HepG2 (cell line): Measurements from ENCODE around the gene HOXD12. TPM values are rescaled to one million over a fixed set of nuclear protein-coding genes. Genes with fewer than 3 reads are reported as not detected.
A peak's percentile ranks its signal among the peaks of the same experiment; 100 is the strongest.

Experiments
- BCL6 ChIP-seq: IDR thresholded peaks from 2 replicates; pipeline ENCODE4 v1.6.1; 2016; ENCODE audit warnings: missing genetic modification reagents, missing compliant biosample characterization
- BRF2 ChIP-seq: sonication (generic); formaldehyde crosslinking; IDR thresholded peaks from 2 replicates; pipeline ENCODE4 v1.8.1; 2022; ENCODE audit warnings: mild to moderate bottlenecking, missing genetic modification reagents
- JARID2 ChIP-seq: sonication (generic); formaldehyde crosslinking; IDR thresholded peaks from 2 replicates; pipeline ENCODE4 v1.8.1; 2023; ENCODE audit warnings: missing genetic modification reagents, inconsistent platforms; ENCODE audit not compliant: insufficient replicate concordance
- KDM3A ChIP-seq: IDR thresholded peaks from 2 replicates; pipeline ENCODE4 v1.6.1; 2018; ENCODE audit warnings: low read depth, missing compliant biosample characterization
- MEF2D ChIP-seq: sonication (generic); formaldehyde crosslinking; IDR thresholded peaks from 2 replicates; pipeline ENCODE4 v1.5.1; 2020; ENCODE audit warnings: mild to moderate bottlenecking, missing genetic modification reagents
- NCOA5 ChIP-seq: sonication (generic); formaldehyde crosslinking; IDR thresholded peaks from 2 replicates; pipeline ENCODE4 v1.4.0; 2020; ENCODE audit warnings: missing genetic modification reagents
- NR3C1 ChIP-seq: sonication (generic); formaldehyde crosslinking; IDR thresholded peaks from 2 replicates; pipeline ENCODE4 v1.4.0; 2020; ENCODE audit warnings: missing genetic modification reagents
- PHF8 ChIP-seq: sonication (generic); formaldehyde crosslinking; IDR thresholded peaks from 2 replicates; pipeline ENCODE4 v1.5.0; 2020; ENCODE audit warnings: missing genetic modification reagents
- SAFB2 ChIP-seq: sonication (generic); formaldehyde crosslinking; IDR thresholded peaks from 2 replicates; pipeline ENCODE4 v1.5.1; 2020; ENCODE audit warnings: missing genetic modification reagents, low read depth, mild to moderate bottlenecking, borderline replicate concordance
- SALL1 ChIP-seq: sonication (generic); formaldehyde crosslinking; IDR thresholded peaks from 2 replicates; pipeline ENCODE4 v1.8.0; 2022; ENCODE audit warnings: mild to moderate bottlenecking, missing genetic modification reagents
- ZFP36 ChIP-seq: fragments of 150-350 bp; IDR thresholded peaks from 2 replicates; pipeline ENCODE4 v1.6.1; 2018; ENCODE audit warnings: borderline replicate concordance, low read length, low read depth; ENCODE audit not compliant: partially characterized antibody
- ZNF225 ChIP-seq: sonication (generic); formaldehyde crosslinking; IDR thresholded peaks from 2 replicates; pipeline ENCODE4 v1.4.0; 2020; ENCODE audit warnings: mild to moderate bottlenecking, missing genetic modification reagents
- ZNF232 ChIP-seq: sonication (generic); formaldehyde crosslinking; IDR thresholded peaks from 2 replicates; pipeline ENCODE4 v1.4.0; 2020; ENCODE audit warnings: missing genetic modification reagents, borderline replicate concordance
- ZNF234 ChIP-seq: sonication (generic); formaldehyde crosslinking; conservative IDR thresholded peaks from 2 replicates; pipeline ENCODE4 v1.5.1; 2020; ENCODE audit warnings: mild to moderate bottlenecking, missing genetic modification reagents
- ZNF274 ChIP-seq: sonication (generic); formaldehyde crosslinking; IDR thresholded peaks from 2 replicates; pipeline ENCODE4 v1.5.1; 2020; ENCODE audit warnings: mild to moderate bottlenecking, missing genetic modification reagents
- ZNF501 ChIP-seq: sonication (generic); formaldehyde crosslinking; IDR thresholded peaks from 2 replicates; pipeline ENCODE4 v1.5.1; 2020; ENCODE audit warnings: mild to moderate bottlenecking, moderate library complexity, missing genetic modification reagents
- ZNF574 ChIP-seq: sonication (generic); formaldehyde crosslinking; IDR thresholded peaks from 2 replicates; pipeline ENCODE4 v1.4.0; 2020; ENCODE audit warnings: missing genetic modification reagents
- ZNF687 ChIP-seq: sonication (generic); formaldehyde crosslinking; IDR thresholded peaks from 2 replicates; pipeline ENCODE4 v1.5.1; 2020; ENCODE audit warnings: mild to moderate bottlenecking, missing genetic modification reagents, moderate library complexity
- ZNF777 ChIP-seq: sonication (generic); formaldehyde crosslinking; IDR thresholded peaks from 2 replicates; pipeline ENCODE4 v1.4.0; 2020; ENCODE audit warnings: missing genetic modification reagents
- polyA plus RNA-seq, 8 experiments: library from polyadenylated mRNA; depleted of rRNA in 3 of 8; stranded (reverse) in 7 of 8; unstranded in 1 of 8; fragments of >200 nt; fragmentation: Illumina TruSeq in 4 of 8; extraction: Trizol in 4 of 8; gene quantifications; 2 replicates each; pipeline versions ENCODE4 v1.2.1 to v1.2.3, GENCODE V29; 2011 to 2016; ENCODE audit warnings: low read depth in 4 of 8, missing spikeins in 1 of 8, mixed read lengths in 1 of 8; ENCODE audit not compliant: insufficient read depth in 1 of 8
- total RNA-seq, 5 experiments: library from RNA; depleted of rRNA; stranded (reverse); fragments of >200 nt; fragmentation: Illumina TruSeq; extraction: Trizol; gene quantifications; 2 replicates each; pipeline ENCODE4 v1.2.3, GENCODE V29; 2016; ENCODE audit warnings: low read depth in 1 of 5

HOXD12 gene
- total and polyA plus RNA-seq, 2 of the 13 experiments (the other 11 are each of a cell fraction or from before 2014, with no cell fraction given), result not detected

- TF ChIP-seq ZFP36 (peak; percentile 64), NR3C1 (no peak), JARID2 (CRISPR knock-in tag) (peak; percentile 68), SALL1 (CRISPR knock-in tag) (peak; percentile 70), BRF2 (CRISPR knock-in tag) (no peak), ZNF501 (peak; percentile 61), PHF8 (peak; percentile 41; the same call in 1 of the 2 replicates), SAFB2 (CRISPR knock-in tag) (no peak), ZNF225 (CRISPR knock-in tag) (peak; percentile 63; the same call in 1 of the 2 replicates), ZNF232 (CRISPR knock-in tag) (peak; percentile 58; the same call in 1 of the 2 replicates), MEF2D (CRISPR knock-in tag) (no peak), ZNF687 (CRISPR knock-in tag) (peak; percentile 72), ZNF274 (CRISPR knock-in tag) (no peak; the same call in 1 of the 2 replicates), NCOA5 (CRISPR knock-in tag) (no peak), KDM3A (CRISPR knock-in tag) (peak; percentile 89; the same call in 1 of the 2 replicates), ZNF234 (no peak), ZNF777 (no peak), ZNF574 (peak; percentile 58), BCL6 (CRISPR knock-in tag) (peak; percentile 61)
Observed at GRCh38 chr2:176096986-176097819, 2.4 kb upstream of the HOXD12 start (continued).
